Muscle layer of duodenum (tissue), 2 donors: ENCODE measurements around the gene COL23A1.
"Not testable (repeated sequence)": the region's sequence is repeated elsewhere in the genome, so short reads cannot be mapped to it uniquely, and the experiment has no call there.

ENCODE experiments used
- H3K27ac ChIP-seq: one replicate; pipeline ENCODE4 v1.7.0; 2013; ENCODE audit warnings: mild to moderate bottlenecking, low read length
- H3K27me3 ChIP-seq: one replicate; pipeline ENCODE4 v1.7.0; 2013; ENCODE audit warnings: low read depth, mild to moderate bottlenecking, control low read depth, low read length
- H3K36me3 ChIP-seq, 2 donors: one replicate each; pipeline ENCODE4 v1.7.0; 2013; ENCODE audit warnings: low read length in 2 of 2, control low read depth in 1 of 2, mild to moderate bottlenecking in 1 of 2; ENCODE audit not compliant: insufficient read depth in 2 of 2, control insufficient read depth in 1 of 2
- H3K4me1 ChIP-seq, 2 donors: one replicate each; pipeline ENCODE4 v1.7.0; 2013; ENCODE audit warnings: low read length in 2 of 2, mild to moderate bottlenecking in 2 of 2, control low read depth in 1 of 2, moderate library complexity in 1 of 2; ENCODE audit not compliant: insufficient read depth in 2 of 2, control insufficient read depth in 1 of 2
- H3K4me3 ChIP-seq, 2 donors: one replicate each; pipeline ENCODE4 v1.7.0; 2013; ENCODE audit warnings: low read length in 2 of 2, low read depth in 1 of 2, mild to moderate bottlenecking in 1 of 2
- H3K9me3 ChIP-seq, 2 donors: one replicate each; pipeline ENCODE4 v1.7.0; 2013; ENCODE audit warnings: low read length in 2 of 2, control low read depth in 1 of 2, mild to moderate bottlenecking in 1 of 2; ENCODE audit not compliant: control insufficient read depth in 1 of 2
- donor health status: healthy.

COL23A1 gene

GRCh38 chr5:178241688-178242231 lies 348.4 kb downstream of the COL23A1 start:
- H3K27me3 ChIP-seq, result no peaks in the 10 kb centered on the region
- peaks cover under 1 to 6% of the 10 kb centered on the region in 2 donors for H3K4me1 ChIP-seq
- H3K36me3 ChIP-seq, result no peaks in the 10 kb centered on the region
- no peak overlapping the region for H3K27ac ChIP-seq
- no peak overlapping the region for H3K4me3 ChIP-seq
- H3K9me3 ChIP-seq, result no peaks in the 10 kb centered on the region

DNA sequence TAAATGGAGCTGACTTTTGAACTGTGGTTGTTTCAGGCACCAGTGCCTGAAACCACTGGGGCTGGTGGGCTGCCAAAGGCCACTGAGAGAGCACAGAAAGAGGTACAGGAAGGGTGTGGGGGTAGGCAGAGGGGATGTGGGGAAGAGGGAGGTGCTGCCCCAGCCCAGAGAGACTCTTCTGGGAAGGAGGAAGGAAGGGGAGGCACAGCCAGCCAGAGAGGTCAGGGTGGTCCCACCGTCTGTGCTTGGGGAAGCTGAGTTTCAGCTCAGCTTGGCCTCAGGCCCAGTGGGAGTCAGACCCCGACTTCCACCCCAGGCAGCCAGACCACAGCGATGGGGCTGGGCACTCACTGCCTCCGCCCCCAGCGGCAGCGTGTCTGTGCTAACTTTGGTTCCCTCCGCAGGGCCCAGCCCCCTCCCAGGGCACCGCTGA lies 348.9 kb downstream of the COL23A1 start:
- Histone ChIP-seq H3K9me3 (no peaks in the 10 kb centered on the region), H3K4me1 (peaks cover 6% of the 10 kb centered on the region in 2 donors), H3K36me3 (no peaks in the 10 kb centered on the region), H3K27ac (no peak overlapping the region), H3K27me3 (no peaks in the 10 kb centered on the region), H3K4me3 (no peak overlapping the region)

GRCh38 chr5:178240766-178241165 lies 349.4 kb downstream of the COL23A1 start:
- no peaks in the 10 kb centered on the region for H3K9me3 ChIP-seq
- H3K4me1 ChIP-seq, result peaks cover 6% of the 10 kb centered on the region in 2 donors
- H3K4me3 ChIP-seq, result no peak overlapping the region
- H3K36me3 ChIP-seq, result no peaks in the 10 kb centered on the region
- no peaks in the 10 kb centered on the region for H3K27me3 ChIP-seq
- no peak overlapping the region for H3K27ac ChIP-seq

- Histone ChIP-seq H3K27me3 (no peaks in the 10 kb centered on the region), H3K4me3 (no peak overlapping the region), H3K27ac (no peak overlapping the region), H3K4me1 (peaks cover 6% of the 10 kb centered on the region in 2 donors), H3K9me3 (no peaks in the 10 kb centered on the region), H3K36me3 (no peaks in the 10 kb centered on the region)
Measured at GRCh38 chr5:178240341-178240741, 349.9 kb downstream of the COL23A1 start.

DNA sequence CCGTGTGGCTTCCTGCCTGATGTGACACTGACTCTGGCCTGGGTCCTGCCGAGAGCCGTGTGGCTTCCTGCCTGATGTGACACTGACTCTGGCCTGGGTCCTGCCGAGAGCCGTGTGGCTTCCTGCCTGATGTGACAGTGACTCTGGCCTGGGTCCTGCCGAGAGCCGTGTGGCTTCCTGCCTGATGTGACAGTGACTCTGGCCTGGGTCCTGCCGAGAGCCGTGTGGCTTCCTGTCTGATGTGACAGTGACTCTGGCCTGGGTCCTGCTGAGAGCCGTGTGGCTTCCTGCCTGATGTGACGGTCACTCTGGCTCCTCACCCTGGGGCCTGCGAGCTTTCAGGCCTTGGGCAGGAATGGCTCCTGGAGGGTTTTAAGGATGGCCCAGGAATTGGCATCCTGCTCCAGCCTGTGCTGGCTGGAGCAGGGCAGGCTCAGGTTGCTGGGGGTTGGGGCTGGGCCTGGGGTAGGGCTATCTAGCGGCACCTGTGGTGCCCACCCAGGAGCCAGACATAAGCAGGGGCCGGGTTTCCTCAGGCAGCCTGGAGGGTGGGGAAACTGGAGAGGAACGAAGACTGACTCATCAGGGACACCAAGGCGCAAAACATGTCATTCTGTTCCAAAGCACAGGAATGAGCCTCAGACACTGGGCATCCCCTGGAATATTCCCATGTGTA lies 350.4 kb downstream of the COL23A1 start:
- not testable (repeated sequence) for H3K36me3 ChIP-seq, H3K27ac ChIP-seq, H3K4me3 ChIP-seq, H3K27me3 ChIP-seq, H3K9me3 ChIP-seq, H3K4me1 ChIP-seq

- Histone ChIP-seq H3K27ac (no peak overlapping the region), H3K4me1 (peaks cover 6% of the 10 kb centered on the region in 2 donors), H3K9me3 (no peaks in the 10 kb centered on the region), H3K36me3 (no peaks in the 10 kb centered on the region), H3K4me3 (no peak overlapping the region), H3K27me3 (no peaks in the 10 kb centered on the region)
Measured at GRCh38 chr5:178238711-178239592, 351.2 kb downstream of the COL23A1 start.

GRCh38 chr5:178238313-178238635 lies 351.9 kb downstream of the COL23A1 start:
- Histone ChIP-seq H3K27me3 (no peaks in the 10 kb centered on the region), H3K9me3 (no peaks in the 10 kb centered on the region), H3K27ac (peak overlapping the region; percentile 2), H3K4me3 (no peak overlapping the region), H3K36me3 (no peaks in the 10 kb centered on the region), H3K4me1 (peaks cover 6% of the 10 kb centered on the region in 2 donors)

DNA sequence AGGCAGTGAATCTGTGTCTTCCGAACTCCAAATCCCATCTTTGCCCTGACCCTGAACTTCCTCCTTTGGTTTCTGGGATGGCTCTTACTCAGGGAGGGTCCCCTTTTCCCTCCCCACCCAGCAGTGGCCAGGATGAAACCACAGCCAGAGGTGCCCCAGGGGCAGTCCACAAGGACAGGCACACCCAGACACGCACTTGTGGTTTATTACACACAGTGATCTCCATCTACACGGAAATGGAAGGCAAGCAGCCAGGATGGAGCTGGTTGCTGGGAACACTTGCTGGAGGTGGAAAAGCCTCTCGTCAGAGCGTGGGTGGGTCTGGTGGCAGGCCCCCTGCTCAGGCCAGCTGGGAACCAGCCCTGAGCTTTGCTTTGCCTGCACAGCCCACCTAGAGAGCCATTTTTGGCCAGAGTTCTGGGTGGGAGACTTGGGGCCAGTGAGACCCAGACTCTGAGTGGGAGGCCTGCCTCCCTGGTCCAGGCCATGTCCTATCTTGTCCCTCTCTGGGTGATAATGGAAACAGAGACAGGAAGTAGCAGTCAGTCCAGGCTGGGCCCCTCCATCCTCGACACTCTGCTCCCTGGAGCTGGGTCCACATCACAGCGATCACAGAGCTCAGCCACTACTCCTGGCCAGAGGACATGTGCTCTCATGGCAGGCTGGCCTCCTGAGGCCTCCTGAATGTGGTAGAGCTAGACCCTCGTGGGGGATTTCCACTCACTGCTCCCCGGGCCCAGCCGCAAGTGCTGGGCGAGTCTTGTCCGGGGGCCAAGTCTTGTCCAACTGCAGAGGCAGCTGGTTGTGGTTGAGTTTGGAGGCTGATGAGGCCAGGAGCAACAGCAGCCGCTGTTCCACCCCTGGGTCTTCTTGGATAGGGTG lies 352.5 kb downstream of the COL23A1 start:
- no peaks in the 10 kb centered on the region for H3K9me3 ChIP-seq
- no peak overlapping the region for H3K4me3 ChIP-seq
- peak overlapping the region; percentile 2 for H3K27ac ChIP-seq
- H3K4me1 ChIP-seq, result peaks cover 6% of the 10 kb centered on the region in 2 donors
- H3K36me3 ChIP-seq, result no peaks in the 10 kb centered on the region
- no peaks in the 10 kb centered on the region for H3K27me3 ChIP-seq

- no peaks in the 10 kb centered on the region for H3K9me3 ChIP-seq
- no peaks in the 10 kb centered on the region for H3K27me3 ChIP-seq
- no peaks in the 10 kb centered on the region for H3K36me3 ChIP-seq
- peaks cover 7% of the 10 kb centered on the region in 2 donors for H3K4me1 ChIP-seq
- H3K27ac ChIP-seq, result no peak overlapping the region
- no peak overlapping the region for H3K4me3 ChIP-seq
Measured at GRCh38 chr5:178236679-178237078, 353.5 kb downstream of the COL23A1 start.

- H3K4me1 ChIP-seq, result peaks cover 8 to 13% of the 10 kb centered on the region in 2 donors
Measured at GRCh38 chr5:178236126-178236525, 354.1 kb downstream of the COL23A1 start.

DNA sequence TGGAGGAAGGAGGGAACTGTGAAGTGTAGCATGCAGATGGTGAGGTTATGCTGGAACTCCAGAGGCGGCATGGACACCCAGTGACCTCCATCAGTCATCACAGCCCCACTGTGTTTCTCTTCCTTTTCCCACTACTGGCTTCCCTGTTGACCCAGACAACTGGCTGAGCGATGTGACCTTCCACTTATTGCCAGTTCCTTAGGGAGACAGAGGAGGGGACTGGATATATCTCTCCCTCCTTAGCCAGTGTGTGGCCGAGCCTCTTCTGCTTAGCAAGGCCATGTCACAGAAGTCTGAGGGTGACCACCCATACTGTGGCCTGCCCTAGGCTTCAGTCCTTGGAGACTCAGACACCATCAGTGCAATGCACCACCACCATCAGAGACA lies 354.6 kb downstream of the COL23A1 start:
- Histone ChIP-seq H3K36me3 (no peaks in the 10 kb centered on the region), H3K4me3 (no peak overlapping the region), H3K9me3 (no peaks in the 10 kb centered on the region), H3K27ac (no peak overlapping the region), H3K27me3 (no peaks in the 10 kb centered on the region), H3K4me1 (peaks cover 13 to 17% of the 10 kb centered on the region in 2 donors)

More at GRCh38 chr5:178236126-178236525, 354.1 kb downstream of the COL23A1 start:
- H3K4me3 ChIP-seq, result no peak overlapping the region
- H3K9me3 ChIP-seq, result no peaks in the 10 kb centered on the region
- H3K27me3 ChIP-seq, result no peaks in the 10 kb centered on the region
- no peaks in the 10 kb centered on the region for H3K36me3 ChIP-seq
- H3K27ac ChIP-seq, result no peak overlapping the region
